Muscle layer of duodenum (tissue), 2 donors: ENCODE measurements around the gene CLVS2.

ENCODE experiments used
- H3K27ac ChIP-seq: one replicate; pipeline ENCODE4 v1.7.0; 2013; ENCODE audit warnings: mild to moderate bottlenecking, low read length
- H3K27me3 ChIP-seq: one replicate; pipeline ENCODE4 v1.7.0; 2013; ENCODE audit warnings: low read depth, mild to moderate bottlenecking, control low read depth, low read length
- H3K36me3 ChIP-seq, 2 donors: one replicate each; pipeline ENCODE4 v1.7.0; 2013; ENCODE audit warnings: low read length in 2 of 2, control low read depth in 1 of 2, mild to moderate bottlenecking in 1 of 2; ENCODE audit not compliant: insufficient read depth in 2 of 2, control insufficient read depth in 1 of 2
- H3K4me1 ChIP-seq, 2 donors: one replicate each; pipeline ENCODE4 v1.7.0; 2013; ENCODE audit warnings: low read length in 2 of 2, mild to moderate bottlenecking in 2 of 2, control low read depth in 1 of 2, moderate library complexity in 1 of 2; ENCODE audit not compliant: insufficient read depth in 2 of 2, control insufficient read depth in 1 of 2
- H3K4me3 ChIP-seq, 2 donors: one replicate each; pipeline ENCODE4 v1.7.0; 2013; ENCODE audit warnings: low read length in 2 of 2, low read depth in 1 of 2, mild to moderate bottlenecking in 1 of 2
- H3K9me3 ChIP-seq, 2 donors: one replicate each; pipeline ENCODE4 v1.7.0; 2013; ENCODE audit warnings: low read length in 2 of 2, control low read depth in 1 of 2, mild to moderate bottlenecking in 1 of 2; ENCODE audit not compliant: control insufficient read depth in 1 of 2
- donor health status: healthy.

The CLVS2 gene

GRCh38 chr6:122995921-122996793 is at the start of gene CLVS2:
Gene CLVS2, plus strand, starts transcription at chr6:122996235. Its CDS starts 1,543 bp downstream, at chr6:122997778.
- no peaks in the 10 kb centered on the region for H3K36me3 ChIP-seq
- peak within 1 kb of the TSS; percentile 18 to 65 for H3K4me3 ChIP-seq
- H3K4me1 ChIP-seq: peaks cover 0 to 14% of the 10 kb centered on the region in 2 donors
- no peak within 1 kb of the TSS for H3K27ac ChIP-seq
- H3K27me3 ChIP-seq: peaks cover 9% of the 10 kb centered on the region
- H3K9me3 ChIP-seq: no peaks in the 10 kb centered on the region

GRCh38 chr6:122947355-122947754 is 48.7 kb upstream of the CLVS2 start:
- Histone ChIP-seq H3K36me3 (no peaks in the 10 kb centered on the region), H3K27me3 (no peaks in the 10 kb centered on the region), H3K4me1 (no peaks in the 10 kb centered on the region), H3K27ac (no peak overlapping the region), H3K9me3 (no peaks in the 10 kb centered on the region), H3K4me3 (no peak overlapping the region)

- Histone ChIP-seq H3K36me3 (no peaks in the 10 kb centered on the region), H3K4me1 (no peaks in the 10 kb centered on the region), H3K27me3 (no peaks in the 10 kb centered on the region), H3K9me3 (peaks cover 0 to 6% of the 10 kb centered on the region in 2 donors), H3K4me3 (no peak overlapping the region), H3K27ac (no peak overlapping the region)
Observed at GRCh38 chr6:122953766-122954165, 42.3 kb upstream of the CLVS2 start.

GRCh38 chr6:122956376-122956775 is 39.7 kb upstream of the CLVS2 start:
- Histone ChIP-seq H3K27ac (no peak overlapping the region), H3K4me3 (no peak overlapping the region), H3K4me1 (no peaks in the 10 kb centered on the region), H3K9me3 (peaks cover 0 to 10% of the 10 kb centered on the region in 2 donors), H3K27me3 (no peaks in the 10 kb centered on the region), H3K36me3 (no peaks in the 10 kb centered on the region)

- Histone ChIP-seq H3K9me3 (peaks cover 0 to 16% of the 10 kb centered on the region in 2 donors), H3K36me3 (no peaks in the 10 kb centered on the region), H3K4me3 (no peak overlapping the region), H3K27me3 (no peaks in the 10 kb centered on the region), H3K4me1 (no peaks in the 10 kb centered on the region), H3K27ac (no peak overlapping the region)
Observed at GRCh38 chr6:122962000-122962624, 33.9 kb upstream of the CLVS2 start.

- H3K27me3 ChIP-seq: no peaks in the 10 kb centered on the region
- H3K4me1 ChIP-seq: no peaks in the 10 kb centered on the region
- no peaks in the 10 kb centered on the region for H3K9me3 ChIP-seq
- no peaks in the 10 kb centered on the region for H3K36me3 ChIP-seq
- H3K27ac ChIP-seq: no peak overlapping the region
- no peak overlapping the region for H3K4me3 ChIP-seq
Observed at GRCh38 chr6:122969999-122970533, 26.0 kb upstream of the CLVS2 start.

- Histone ChIP-seq H3K27ac (no peak overlapping the region), H3K36me3 (no peaks in the 10 kb centered on the region), H3K27me3 (no peaks in the 10 kb centered on the region), H3K4me3 (no peak overlapping the region), H3K4me1 (no peaks in the 10 kb centered on the region), H3K9me3 (no peaks in the 10 kb centered on the region)
Observed at GRCh38 chr6:122977180-122977579, 18.9 kb upstream of the CLVS2 start.

GRCh38 chr6:122984393-122984792 is 11.6 kb upstream of the CLVS2 start:
- no peak overlapping the region for H3K27ac ChIP-seq
- H3K27me3 ChIP-seq: no peaks in the 10 kb centered on the region
- no peaks in the 10 kb centered on the region for H3K36me3 ChIP-seq
- no peaks in the 10 kb centered on the region for H3K4me1 ChIP-seq
- no peaks in the 10 kb centered on the region for H3K9me3 ChIP-seq
- no peak overlapping the region for H3K4me3 ChIP-seq

- no peak overlapping the region for H3K4me3 ChIP-seq
- H3K4me1 ChIP-seq: peaks cover 0 to 14% of the 10 kb centered on the region in 2 donors
- H3K27ac ChIP-seq: no peak overlapping the region
- H3K27me3 ChIP-seq: peaks cover 9% of the 10 kb centered on the region
- H3K9me3 ChIP-seq: peaks cover 0 to 2% of the 10 kb centered on the region in 2 donors
- no peaks in the 10 kb centered on the region for H3K36me3 ChIP-seq
Observed at GRCh38 chr6:122994256-122994655, 1.8 kb upstream of the CLVS2 start.

- H3K27me3 ChIP-seq: peaks cover 9% of the 10 kb centered on the region
- peaks cover 0 to 14% of the 10 kb centered on the region in 2 donors for H3K4me1 ChIP-seq
- no peaks in the 10 kb centered on the region for H3K36me3 ChIP-seq
- no peak overlapping the region for H3K27ac ChIP-seq
- H3K9me3 ChIP-seq: no peaks in the 10 kb centered on the region
- peak overlapping the region in 1 of 2 donors; percentile 65 for H3K4me3 ChIP-seq
Observed at GRCh38 chr6:122996794-122997505, 915 bp downstream of the CLVS2 start.
